B cell (primary cell): ENCODE measurements around the gene ECE1. TPM values are rescaled to one million over a fixed set of nuclear protein-coding genes. Genes with fewer than 3 reads are reported as not detected.

ENCODE experiments used
- ATAC-seq: fragments of 200-7000 bp; cut with Tn5 transposase; one replicate; pipeline ENCODE4 v1.10.0; 2021; ENCODE audit warnings: low read depth, mild to moderate bottlenecking, moderate number of reproducible peaks, moderate library complexity
- CTCF ChIA-PET: fragments of 350-600 bp; sonication (Branson Sonifier 250); formaldehyde crosslinking; loops from one replicate; lab custom pipeline; 2021; ENCODE audit warnings: antibody characterized with exemption, inconsistent platforms; lab: Charles Lee
- POLR2A ChIA-PET: fragments of 350-600 bp; sonication (Branson Sonifier 250); formaldehyde crosslinking; loops from one replicate; lab custom pipeline; 2021; ENCODE audit warnings: antibody characterized with exemption; lab: Charles Lee
- DNase-seq: peaks from one replicate; pipeline ENCODE4 v3.0.0; 2013
- H2AFZ ChIP-seq: 2 replicates; pipeline ENCODE4 v1.6.1; 2012; ENCODE audit warnings: mild to moderate bottlenecking, low read depth, low read length; ENCODE audit not compliant: insufficient read depth, poor library complexity, severe bottlenecking
- H3K27ac ChIP-seq, 2 donors: 1 replicate in 1 of 2; 2 replicates in 1 of 2; pipeline ENCODE4 v1.5.1; 2012 to 2013; ENCODE audit warnings: low read length in 2 of 2, mild to moderate bottlenecking in 2 of 2, moderate library complexity in 1 of 2
- H3K27me3 ChIP-seq, 4 experiments: fragments of 200-600 bp in 1 of 4; sonication (generic) in 1 of 4; replicated peaks in 1 of 4; 1 replicate in 2 of 4; 2 replicates in 2 of 4; pipeline versions ENCODE4 v1.6.1 to v1.7.0; 2013 to 2016; ENCODE audit warnings: low read length in 3 of 4, mild to moderate bottlenecking in 2 of 4, mixed read lengths in 1 of 4, moderate library complexity in 1 of 4; ENCODE audit not compliant: insufficient read depth in 4 of 4, control insufficient read depth in 3 of 4; ENCODE audit errors: control extremely low read depth in 1 of 4
- H3K36me3 ChIP-seq, 2 experiments: replicated peaks in 1 of 2; 1 replicate in 1 of 2; 2 replicates in 1 of 2; pipeline versions ENCODE4 v1.6.1 to v1.7.1; 2013; ENCODE audit warnings: low read length in 1 of 2; ENCODE audit not compliant: insufficient read depth in 2 of 2, control insufficient read depth in 1 of 2; ENCODE audit errors: control extremely low read depth in 1 of 2, extremely low read depth in 1 of 2
- H3K4me1 ChIP-seq, 2 donors: fragments of 200-600 bp in 1 of 2; sonication (generic) in 1 of 2; 1 replicate in 1 of 2; 2 replicates in 1 of 2; pipeline versions ENCODE4 v1.5.1 to v1.6.1; 2013 to 2017; ENCODE audit warnings: low read length in 2 of 2; ENCODE audit not compliant: control insufficient read depth in 2 of 2, insufficient read depth in 2 of 2
- H3K4me2 ChIP-seq: replicated peaks from 2 replicates; pipeline ENCODE3; 2012; ENCODE audit warnings: mild to moderate bottlenecking, low read depth, low read length; ENCODE audit not compliant: poor library complexity, severe bottlenecking
- H3K4me3 ChIP-seq, 5 experiments: fragments of 200-600 bp in 1 of 5; sonication (generic) in 1 of 5; 1 replicate in 3 of 5; 2 replicates in 2 of 5; pipeline versions ENCODE4 v1.5.1 to v1.7.0; 2011 to 2016; ENCODE audit warnings: low read length in 4 of 5, mild to moderate bottlenecking in 4 of 5, low read depth in 2 of 5, control low read depth in 1 of 5, moderate library complexity in 1 of 5; ENCODE audit not compliant: insufficient read depth in 1 of 5; ENCODE audit errors: control extremely low read depth in 1 of 5, extremely low read depth in 1 of 5
- H3K79me2 ChIP-seq: fragments of 200-600 bp; sonication (generic); one replicate; pipeline ENCODE4 v1.6.0; 2016; ENCODE audit warnings: low read length; ENCODE audit not compliant: control insufficient read depth, insufficient read depth
- H3K9ac ChIP-seq: fragments of 200-600 bp; sonication (generic); 2 replicates; pipeline ENCODE4 v1.6.1; 2017; ENCODE audit warnings: mild to moderate bottlenecking, low read length, moderate library complexity
- H3K9me3 ChIP-seq, 3 donors: one replicate each; pipeline versions ENCODE4 v1.6.1 to v1.7.1; 2013; ENCODE audit warnings: low read length in 2 of 3; ENCODE audit not compliant: control insufficient read depth in 2 of 3, insufficient read depth in 1 of 3; ENCODE audit errors: control extremely low read depth in 1 of 3
- H4K20me1 ChIP-seq: 2 replicates; pipeline ENCODE4 v1.6.0; 2012; ENCODE audit warnings: mild to moderate bottlenecking, low read length; ENCODE audit not compliant: insufficient read depth, control insufficient read depth, poor library complexity, severe bottlenecking
- H3K27ac Mint-ChIP-seq: one replicate; pipeline ENCODE4 v1.8.0; 2021; ENCODE audit warnings: mixed read lengths
- H3K27me3 Mint-ChIP-seq: one replicate; pipeline ENCODE4 v1.8.0; 2021; ENCODE audit warnings: mixed read lengths
- H3K4me1 Mint-ChIP-seq: one replicate; pipeline ENCODE4 v1.8.0; 2021; ENCODE audit warnings: mixed read lengths
- H3K4me3 Mint-ChIP-seq: one replicate; pipeline ENCODE4 v1.8.0; 2021; ENCODE audit warnings: mixed read lengths
- H3K9me3 Mint-ChIP-seq: one replicate; pipeline ENCODE4 v1.8.0; 2022; ENCODE audit warnings: mixed read lengths; ENCODE audit not compliant: insufficient read depth
- EZH2 ChIP-seq: IDR thresholded peaks from 2 replicates; pipeline ENCODE4 v1.6.1; 2012; ENCODE audit warnings: borderline replicate concordance, low read depth, mild to moderate bottlenecking, moderate library complexity, low read length; ENCODE audit not compliant: insufficient read depth, poor library complexity, severe bottlenecking
- WGBS: methylation state at CpG from one replicate; pipeline ENCODE4 v1.1.5; 2013; ENCODE audit warnings: missing lambda C conversion rate; ENCODE audit not compliant: insufficient coverage; 5-methylcytosine and 5-hydroxymethylcytosine counted together
- intact Hi-C: fragments of 100-400 bp; cut with micrococcal nuclease; formaldehyde crosslinking; loops from one replicate; pipeline ENCODE4 v1.10.0; 2022
- polyA plus RNA-seq: library from polyadenylated mRNA; depleted of rRNA; stranded (reverse); fragments of >200 nt; gene quantifications from 2 replicates; pipeline ENCODE4 v1.2.3, GENCODE V29; 2012
- total RNA-seq, 2 donors: library from RNA; stranded (reverse); fragments of 120-200 nt in 1 of 2; gene quantifications; 1 replicate in 1 of 2; 2 replicates in 1 of 2; pipeline versions ENCODE4 v1.2.3 to v1.2.4, GENCODE V29; 2013 to 2022
- TF ChIP-seq, protein P1 (sequence below): fragments of 200-600 bp; IDR thresholded peaks from one replicate; pipeline ENCODE4 v1.8.0; 2022; ENCODE audit warnings: antibody characterized with exemption, mild to moderate bottlenecking

The ECE1 gene
- total and polyA plus RNA-seq, 2 donors (not counting 1 experiment from before 2014, with no cell fraction given), result 46.7 to 133 TPM

DNA sequence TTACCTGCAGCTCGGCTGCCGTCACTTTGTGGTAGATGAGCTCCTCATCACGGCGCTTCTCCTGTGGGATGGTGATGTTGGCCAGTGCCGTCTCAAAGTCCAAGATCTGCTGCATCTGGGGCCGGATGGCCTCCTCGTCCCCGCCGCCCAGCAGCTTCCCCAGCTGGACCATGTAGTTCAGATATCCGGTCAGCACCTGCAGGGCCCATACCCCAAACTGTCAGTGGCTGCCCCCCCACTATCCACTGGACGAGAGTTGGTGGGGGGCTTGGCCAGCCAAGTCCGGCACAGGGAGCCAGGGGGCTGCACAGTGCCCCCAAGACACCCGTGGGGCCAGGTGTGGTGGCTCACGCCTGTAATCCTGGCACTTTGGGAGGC, 34.3 kb downstream of the ECE1 start:
- Histone ChIP-seq H3K36me3 (peaks cover 7 to 72% of the 10 kb centered on the region in 2 experiments), H2AFZ (no peak overlapping the region)
- no peaks in the 10 kb centered on the region for H3K27me3 Mint-ChIP-seq

More for the DNA sequence above, 34.3 kb downstream of the ECE1 start:
- TF ChIP-seq, protein P1, sequence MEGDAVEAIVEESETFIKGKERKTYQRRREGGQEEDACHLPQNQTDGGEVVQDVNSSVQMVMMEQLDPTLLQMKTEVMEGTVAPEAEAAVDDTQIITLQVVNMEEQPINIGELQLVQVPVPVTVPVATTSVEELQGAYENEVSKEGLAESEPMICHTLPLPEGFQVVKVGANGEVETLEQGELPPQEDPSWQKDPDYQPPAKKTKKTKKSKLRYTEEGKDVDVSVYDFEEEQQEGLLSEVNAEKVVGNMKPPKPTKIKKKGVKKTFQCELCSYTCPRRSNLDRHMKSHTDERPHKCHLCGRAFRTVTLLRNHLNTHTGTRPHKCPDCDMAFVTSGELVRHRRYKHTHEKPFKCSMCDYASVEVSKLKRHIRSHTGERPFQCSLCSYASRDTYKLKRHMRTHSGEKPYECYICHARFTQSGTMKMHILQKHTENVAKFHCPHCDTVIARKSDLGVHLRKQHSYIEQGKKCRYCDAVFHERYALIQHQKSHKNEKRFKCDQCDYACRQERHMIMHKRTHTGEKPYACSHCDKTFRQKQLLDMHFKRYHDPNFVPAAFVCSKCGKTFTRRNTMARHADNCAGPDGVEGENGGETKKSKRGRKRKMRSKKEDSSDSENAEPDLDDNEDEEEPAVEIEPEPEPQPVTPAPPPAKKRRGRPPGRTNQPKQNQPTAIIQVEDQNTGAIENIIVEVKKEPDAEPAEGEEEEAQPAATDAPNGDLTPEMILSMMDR, result no peak
- no peak for TF ChIP-seq EZH2
- Mint-ChIP-seq H3K4me3 (no peak overlapping the region), H3K27ac (no peak overlapping the region), H3K9me3 (no peaks in the 10 kb centered on the region), H3K4me1 (peaks cover 21% of the 10 kb centered on the region)
- no peak overlapping the region for H3K27ac ChIP-seq
- DNase-seq (no peak), ATAC-seq (no peak)
- H3K4me2 ChIP-seq, result no peak overlapping the region
- no peaks in the 10 kb centered on the region for H3K27me3 ChIP-seq
- 100% methylated on average over 11 of the region's 14 CpGs for WGBS
- peaks cover 3% of the 10 kb centered on the region for H3K79me2 ChIP-seq
- peaks cover 9 to 19% of the 10 kb centered on the region in 2 donors for H3K4me1 ChIP-seq
- H3K9me3 ChIP-seq, result no peaks in the 10 kb centered on the region
- H4K20me1 ChIP-seq, result peaks cover 7% of the 10 kb centered on the region
- no peak overlapping the region for H3K9ac ChIP-seq
- POLR2A ChIA-PET, result interaction anchor here (1.3 kb wide), 2 partner anchors 89 to 112 kb away, joined by 3 to 5 read pairs; no protein-coding TSS in a partner anchor
- intact Hi-C loops, result loop anchor here (1.0 to 10.0 kb wide), 5 partner anchors 14 to 709 kb away; no protein-coding TSS in a partner anchor
- CTCF ChIA-PET, result interaction anchor here (0.6 to 12.5 kb wide), 20 partner anchors 11 to 418 kb away, joined by 3 to 562 read pairs (median 14); partner anchors contain the start of gene ECE1
- no peak overlapping the region for H3K4me3 ChIP-seq
